ENCODE data around the gene LTBP1. TPM values are rescaled to one million over a fixed set of nuclear protein-coding genes. Genes with fewer than 3 reads are reported as not detected.

Gene LTBP1
- total RNA-seq, 1 donor from 2014 or later = 0.07 TPM

GRCh38 chr2:33126958-33127357 is 180.2 kb downstream of the LTBP1 start:
- TF ChIP-seq, protein P1, sequence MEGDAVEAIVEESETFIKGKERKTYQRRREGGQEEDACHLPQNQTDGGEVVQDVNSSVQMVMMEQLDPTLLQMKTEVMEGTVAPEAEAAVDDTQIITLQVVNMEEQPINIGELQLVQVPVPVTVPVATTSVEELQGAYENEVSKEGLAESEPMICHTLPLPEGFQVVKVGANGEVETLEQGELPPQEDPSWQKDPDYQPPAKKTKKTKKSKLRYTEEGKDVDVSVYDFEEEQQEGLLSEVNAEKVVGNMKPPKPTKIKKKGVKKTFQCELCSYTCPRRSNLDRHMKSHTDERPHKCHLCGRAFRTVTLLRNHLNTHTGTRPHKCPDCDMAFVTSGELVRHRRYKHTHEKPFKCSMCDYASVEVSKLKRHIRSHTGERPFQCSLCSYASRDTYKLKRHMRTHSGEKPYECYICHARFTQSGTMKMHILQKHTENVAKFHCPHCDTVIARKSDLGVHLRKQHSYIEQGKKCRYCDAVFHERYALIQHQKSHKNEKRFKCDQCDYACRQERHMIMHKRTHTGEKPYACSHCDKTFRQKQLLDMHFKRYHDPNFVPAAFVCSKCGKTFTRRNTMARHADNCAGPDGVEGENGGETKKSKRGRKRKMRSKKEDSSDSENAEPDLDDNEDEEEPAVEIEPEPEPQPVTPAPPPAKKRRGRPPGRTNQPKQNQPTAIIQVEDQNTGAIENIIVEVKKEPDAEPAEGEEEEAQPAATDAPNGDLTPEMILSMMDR (IDR thresholded peaks at IDR 0.05) = no peak
- Mint-ChIP-seq H3K9me3 (no peaks in the 10 kb centered on the region), H3K4me1 (no peaks in the 10 kb centered on the region), H3K27me3 (no peaks in the 10 kb centered on the region), H3K4me3 (no peak overlapping the region), H3K36me3 (ENCODE audit: low read depth) (no peaks in the 10 kb centered on the region), H3K27ac (no peak overlapping the region)
- CTCF ChIA-PET = no interaction called here
- intact Hi-C loops (cut with micrococcal nuclease) = no loop called here
- DNase-seq (no peak), ATAC-seq (ENCODE audit: low read depth) (no peak)
- POLR2A ChIA-PET = no interaction called here

DNA sequence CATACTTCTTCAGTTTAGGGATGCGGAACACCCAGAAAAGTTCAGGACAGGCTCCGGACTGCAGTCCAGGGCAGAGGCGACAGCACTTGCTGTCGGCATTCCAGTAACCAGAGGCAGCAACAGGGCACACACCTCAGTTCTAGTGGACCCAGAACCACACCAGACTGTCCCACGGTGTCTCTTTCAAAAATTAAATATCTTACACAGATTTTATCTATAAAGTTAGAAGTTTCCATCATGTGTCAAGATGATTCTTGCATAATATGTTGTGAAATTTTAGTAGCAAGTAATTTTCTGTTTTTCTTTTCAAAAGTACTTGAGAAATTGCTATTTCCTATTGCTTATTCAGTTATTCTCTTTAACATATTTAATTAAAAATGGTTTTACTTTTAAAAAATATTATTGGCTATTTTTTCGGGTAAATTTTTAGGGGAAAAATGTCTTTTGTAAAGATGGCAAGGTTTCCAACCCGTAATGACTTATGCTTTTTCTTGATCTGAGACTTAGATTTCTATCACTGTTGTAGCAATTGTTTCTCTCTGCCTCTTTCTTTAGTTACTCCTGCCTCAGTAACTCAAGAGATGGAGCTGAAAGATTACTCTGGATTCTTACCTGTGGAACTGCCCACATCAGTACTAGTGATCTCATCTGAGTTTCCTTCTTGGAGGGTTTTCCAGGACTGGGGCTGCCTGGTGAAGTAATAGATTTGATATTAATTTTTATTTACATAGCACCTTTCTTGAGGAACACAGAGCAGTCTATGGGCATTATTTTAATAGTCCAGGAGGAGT is 182.7 kb downstream of the LTBP1 start:
- intact Hi-C loops (cut with micrococcal nuclease) = no loop called here
- Mint-ChIP-seq H3K9me3 (no peaks in the 10 kb centered on the region), H3K4me1 (no peaks in the 10 kb centered on the region), H3K27ac (no peak overlapping the region), H3K4me3 (no peak overlapping the region), H3K36me3 (ENCODE audit: low read depth) (no peaks in the 10 kb centered on the region), H3K27me3 (no peaks in the 10 kb centered on the region)
- ChIA-PET POLR2A (no interaction called here), CTCF (no interaction called here)
- no peak for ATAC-seq (ENCODE audit: low read depth)
- no peak for DNase-seq
- TF ChIP-seq, protein P1 (IDR thresholded peaks at IDR 0.05) = no peak

DNA sequence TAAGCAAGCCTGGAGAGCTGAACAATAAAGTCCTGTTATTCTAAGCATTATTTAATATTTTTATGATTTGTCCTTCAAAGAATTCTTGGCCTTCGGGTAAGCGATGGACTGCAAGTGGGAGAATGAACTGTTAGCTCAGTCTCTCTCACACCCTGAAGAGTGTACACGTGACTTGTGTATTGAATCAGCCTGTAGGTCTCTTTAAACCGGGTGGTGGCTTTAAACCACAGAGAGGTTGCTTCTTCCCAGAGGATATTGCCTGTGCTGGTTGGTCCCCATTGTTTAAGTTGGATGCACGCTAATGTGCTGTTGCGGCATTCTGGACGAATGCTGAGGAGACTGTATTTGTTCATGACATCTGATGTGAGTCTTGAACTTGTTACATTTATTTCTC is 183.3 kb downstream of the LTBP1 start:
- DNase-seq (no peak), ATAC-seq (ENCODE audit: low read depth) (no peak)
- CTCF ChIA-PET = no interaction called here
- H3K36me3 Mint-ChIP-seq (ENCODE audit: low read depth) = no peaks in the 10 kb centered on the region
- TF ChIP-seq, protein P1 (IDR thresholded peaks at IDR 0.05) = no peak
- H3K27ac Mint-ChIP-seq = no peak overlapping the region
- no peaks in the 10 kb centered on the region for H3K27me3 Mint-ChIP-seq
- H3K4me1 Mint-ChIP-seq = no peaks in the 10 kb centered on the region
- POLR2A ChIA-PET = no interaction called here
- intact Hi-C loops (cut with micrococcal nuclease) = no loop called here
- H3K4me3 Mint-ChIP-seq = no peak overlapping the region
- no peaks in the 10 kb centered on the region for H3K9me3 Mint-ChIP-seq

DNA sequence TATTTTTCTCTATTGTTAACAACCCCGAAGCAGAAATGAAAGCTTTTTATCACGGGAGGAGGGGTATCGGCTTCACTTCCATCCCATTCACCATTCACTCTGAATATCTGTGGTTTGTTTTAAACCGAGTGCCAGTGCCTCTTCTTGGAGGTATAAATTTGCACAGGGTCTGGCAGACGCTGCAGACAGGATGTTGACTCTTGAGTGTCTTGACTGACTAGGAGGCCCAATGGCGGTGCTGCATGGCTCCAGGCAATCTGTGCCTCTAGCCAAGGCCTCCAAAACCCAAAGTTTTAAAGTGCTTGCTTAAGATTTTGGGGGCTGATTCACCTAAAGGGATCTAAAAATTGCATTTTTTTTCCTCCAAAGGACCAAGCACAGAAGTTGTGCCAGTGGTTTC is 183.8 kb downstream of the LTBP1 start:
- intact Hi-C loops (cut with micrococcal nuclease) = no loop called here
- Mint-ChIP-seq H3K36me3 (ENCODE audit: low read depth) (no peaks in the 10 kb centered on the region), H3K27me3 (no peaks in the 10 kb centered on the region), H3K4me3 (no peak overlapping the region), H3K9me3 (no peaks in the 10 kb centered on the region), H3K4me1 (no peaks in the 10 kb centered on the region), H3K27ac (no peak overlapping the region)
- ChIA-PET CTCF (no interaction called here), POLR2A (no interaction called here)
- DNase-seq (no peak), ATAC-seq (ENCODE audit: low read depth) (no peak)
- TF ChIP-seq, protein P1 (IDR thresholded peaks at IDR 0.05) = no peak

DNA sequence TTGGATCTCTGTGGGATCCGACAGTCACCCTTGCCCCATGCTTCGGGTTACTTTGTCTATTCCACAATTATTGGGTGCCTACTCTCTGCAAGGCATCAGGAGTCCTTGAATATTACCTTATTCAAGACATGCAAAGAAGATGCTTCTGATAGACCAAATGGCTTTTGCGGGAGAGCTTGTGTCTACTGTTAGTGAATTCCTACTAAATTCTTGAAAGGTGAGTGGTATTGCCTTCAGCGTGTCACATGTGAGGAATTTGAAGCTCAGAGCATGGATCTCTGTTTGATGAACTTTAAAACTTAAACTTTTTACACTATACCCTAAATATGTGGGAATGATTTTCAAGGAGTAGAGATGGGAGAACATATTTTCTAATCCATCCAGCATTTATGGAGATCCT is 184.4 kb downstream of the LTBP1 start:
- no peak overlapping the region for H3K4me3 Mint-ChIP-seq
- POLR2A ChIA-PET = no interaction called here
- H3K9me3 Mint-ChIP-seq = no peaks in the 10 kb centered on the region
- TF ChIP-seq, protein P1 (IDR thresholded peaks at IDR 0.05) = no peak
- DNase-seq (no peak), ATAC-seq (ENCODE audit: low read depth) (no peak)
- no peaks in the 10 kb centered on the region for H3K4me1 Mint-ChIP-seq
- no peaks in the 10 kb centered on the region for H3K36me3 Mint-ChIP-seq (ENCODE audit: low read depth)
- no peaks in the 10 kb centered on the region for H3K27me3 Mint-ChIP-seq
- intact Hi-C loops (cut with micrococcal nuclease) = no loop called here
- no peak overlapping the region for H3K27ac Mint-ChIP-seq
- CTCF ChIA-PET = no interaction called here

Data from activated B cell treated with CpG ODN at 0.5 μM for 24 hours (primary cell).